H9 (cell line): ENCODE results near the gene ITPK1. TPM values are rescaled to one million over a fixed set of nuclear protein-coding genes. Genes with fewer than 3 reads are reported as not detected.

Experiments used
- DNase-seq: peaks from one replicate; pipeline ENCODE4 v3.0.0-alpha.2; 2017
- H2AFZ ChIP-seq: one replicate; pipeline ENCODE4 v1.6.1; 2013; ENCODE audit warnings: mild to moderate bottlenecking, low read length, control low read depth, moderate library complexity
- H2AK5ac ChIP-seq: 2 replicates; pipeline ENCODE4 v1.6.1; 2013; ENCODE audit warnings: low read length, control low read depth, mixed read lengths; ENCODE audit not compliant: insufficient read length
- H2BK120ac ChIP-seq: one replicate; pipeline ENCODE4 v1.6.1; 2013; ENCODE audit warnings: low read depth, mild to moderate bottlenecking, low read length, control low read depth, inconsistent platforms; ENCODE audit not compliant: poor library complexity, severe bottlenecking
- H2BK12ac ChIP-seq: 2 replicates; pipeline ENCODE4 v1.6.1; 2013; ENCODE audit warnings: low read length, control low read depth, mixed read lengths, low read depth; ENCODE audit not compliant: insufficient read length
- H2BK15ac ChIP-seq: 2 replicates; pipeline ENCODE4 v1.6.1; 2013; ENCODE audit warnings: low read depth, low read length, control low read depth
- H2BK20ac ChIP-seq: one replicate; pipeline ENCODE4 v1.6.1; 2013; ENCODE audit warnings: low read depth, mild to moderate bottlenecking, low read length, control low read depth, inconsistent platforms; ENCODE audit not compliant: poor library complexity, severe bottlenecking
- H2BK5ac ChIP-seq: 2 replicates; pipeline ENCODE4 v1.6.1; 2013; ENCODE audit warnings: low read length, control low read depth, mixed read lengths; ENCODE audit not compliant: insufficient read length
- H3K14ac ChIP-seq: 2 replicates; pipeline ENCODE4 v1.6.1; 2013; ENCODE audit warnings: low read length, control low read depth; ENCODE audit not compliant: insufficient read depth
- H3K18ac ChIP-seq: 2 replicates; pipeline ENCODE4 v1.6.1; 2013; ENCODE audit warnings: low read depth, mild to moderate bottlenecking, mixed read lengths, low read length, control low read depth; ENCODE audit not compliant: insufficient read length
- H3K23ac ChIP-seq: 2 replicates; pipeline ENCODE4 v1.6.1; 2013; ENCODE audit warnings: low read length, control low read depth, mixed read lengths, low read depth; ENCODE audit not compliant: insufficient read length
- H3K23me2 ChIP-seq: 2 replicates; pipeline ENCODE4 v1.6.1; 2013; ENCODE audit warnings: low read depth, mild to moderate bottlenecking, mixed read lengths, low read length, control low read depth; ENCODE audit not compliant: insufficient read length, poor library complexity, severe bottlenecking
- H3K27ac ChIP-seq: 2 replicates; pipeline ENCODE4 v1.5.1; 2013; ENCODE audit warnings: low read length, control low read depth, mixed read lengths, low read depth; ENCODE audit not compliant: insufficient read length
- H3K27me3 ChIP-seq: 2 replicates; pipeline ENCODE4 v1.6.1; 2013; ENCODE audit warnings: low read length, control low read depth, inconsistent platforms; ENCODE audit not compliant: insufficient read depth
- H3K4ac ChIP-seq: 2 replicates; pipeline ENCODE4 v1.6.1; 2013; ENCODE audit warnings: low read depth, mild to moderate bottlenecking, control low read depth, inconsistent platforms, low read length, moderate library complexity
- H3K4me1 ChIP-seq: 2 replicates; pipeline ENCODE4 v1.6.1; 2013; ENCODE audit warnings: low read length, control low read depth, inconsistent platforms; ENCODE audit not compliant: insufficient read depth
- H3K4me2 ChIP-seq: 2 replicates; pipeline ENCODE4 v1.6.1; 2013; ENCODE audit warnings: low read length, control low read depth, mixed read lengths; ENCODE audit not compliant: insufficient read length, insufficient read depth
- H3K56ac ChIP-seq: 2 replicates; pipeline ENCODE4 v1.6.1; 2013; ENCODE audit warnings: low read depth, mild to moderate bottlenecking, mixed read lengths, low read length, control low read depth; ENCODE audit not compliant: insufficient read length
- H3K79me1 ChIP-seq: 2 replicates; pipeline ENCODE4 v1.6.1; 2013; ENCODE audit warnings: low read depth, mild to moderate bottlenecking, moderate library complexity, low read length, control low read depth, inconsistent platforms; ENCODE audit not compliant: insufficient read depth, poor library complexity, severe bottlenecking
- H3K79me2 ChIP-seq: 2 replicates; pipeline ENCODE4 v1.6.1; 2013; ENCODE audit warnings: low read length, control low read depth, inconsistent platforms; ENCODE audit not compliant: insufficient read depth
- H3K9ac ChIP-seq: 2 replicates; pipeline ENCODE4 v1.6.1; 2013; ENCODE audit warnings: low read length, control low read depth, mixed read lengths; ENCODE audit not compliant: insufficient read length; ENCODE audit errors: extremely low read depth
- H3K9me3 ChIP-seq: one replicate; pipeline ENCODE4 v1.6.1; 2013; ENCODE audit warnings: low read depth, low read length, inconsistent platforms; ENCODE audit not compliant: control insufficient read depth
- H3T11ph ChIP-seq: one replicate; pipeline ENCODE4 v1.6.1; 2013; ENCODE audit warnings: mild to moderate bottlenecking, low read length, control low read depth, inconsistent platforms
- H4K20me1 ChIP-seq: one replicate; pipeline ENCODE4 v1.6.1; 2013; ENCODE audit not compliant: control insufficient read depth, insufficient read length, insufficient read depth
- H4K5ac ChIP-seq: 2 replicates; pipeline ENCODE4 v1.6.1; 2013; ENCODE audit warnings: low read depth, mild to moderate bottlenecking, mixed read lengths, low read length, control low read depth; ENCODE audit not compliant: insufficient read length
- H4K8ac ChIP-seq: replicated peaks from 2 replicates; pipeline ENCODE4 v1.6.1; 2013; ENCODE audit warnings: low read length, control low read depth, mixed read lengths, low read depth; ENCODE audit not compliant: insufficient read length
- H4K91ac ChIP-seq: 2 replicates; pipeline ENCODE4 v1.6.1; 2013; ENCODE audit warnings: low read depth, mild to moderate bottlenecking, moderate library complexity, mixed read lengths, low read length, control low read depth; ENCODE audit not compliant: insufficient read length
- H3K27ac Mint-ChIP-seq, 3 experiments: 2 replicates in 2 of 3; 3 replicates in 1 of 3; pipeline ENCODE4 v1.8.0; 2020 to 2021; ENCODE audit warnings: mixed read lengths in 3 of 3, mild to moderate bottlenecking in 1 of 3, moderate library complexity in 1 of 3
- H3K27me3 Mint-ChIP-seq: 2 replicates; pipeline ENCODE4 v1.8.0; 2021; ENCODE audit warnings: low read depth, mild to moderate bottlenecking, moderate library complexity, mixed read lengths
- H3K36me3 Mint-ChIP-seq, 3 experiments: 2 replicates in 2 of 3; 3 replicates in 1 of 3; pipeline ENCODE4 v1.8.0; 2020 to 2021; ENCODE audit warnings: low read depth in 3 of 3, mixed read lengths in 3 of 3; ENCODE audit not compliant: insufficient read depth in 1 of 3
- H3K4me1 Mint-ChIP-seq, 2 experiments: 2 replicates each; pipeline ENCODE4 v1.8.0; 2020; ENCODE audit warnings: mixed read lengths in 2 of 2
- H3K4me3 Mint-ChIP-seq, 2 experiments: 2 replicates in 1 of 2; 3 replicates in 1 of 2; pipeline ENCODE4 v1.8.0; 2020 to 2021; ENCODE audit warnings: mild to moderate bottlenecking in 2 of 2, mixed read lengths in 2 of 2, moderate library complexity in 1 of 2
- H3K9me3 Mint-ChIP-seq, 2 experiments: 2 replicates in 1 of 2; 3 replicates in 1 of 2; pipeline ENCODE4 v1.8.0; 2020; ENCODE audit warnings: mild to moderate bottlenecking in 2 of 2, mixed read lengths in 2 of 2, moderate library complexity in 1 of 2
- WGBS: extraction: QIAGEN DNeasy Blood & Tissue Kit; methylation state at CpG from one replicate; pipeline ENCODE4 v1.1.7; 2013; ENCODE audit warnings: missing lambda C conversion rate, low lambda C conversion rate, mixed read lengths; ENCODE audit not compliant: insufficient read length; ENCODE audit errors: extremely low coverage; 5-methylcytosine and 5-hydroxymethylcytosine counted together
- total RNA-seq: library from RNA; stranded (reverse); gene quantifications from 2 replicates; pipeline ENCODE4 v1.2.1, GENCODE V29; 2021
- TF ChIP-seq, protein P1 (sequence below): fragments of 200-600 bp; sonication (generic); conservative IDR thresholded peaks from 3 replicates; pipeline ENCODE4 v1.8.0; 2021; ENCODE audit warnings: antibody characterized with exemption, mild to moderate bottlenecking

ITPK1 gene
- total RNA-seq, 1 experiment from 2014 or later: 92.7 TPM

DNA sequence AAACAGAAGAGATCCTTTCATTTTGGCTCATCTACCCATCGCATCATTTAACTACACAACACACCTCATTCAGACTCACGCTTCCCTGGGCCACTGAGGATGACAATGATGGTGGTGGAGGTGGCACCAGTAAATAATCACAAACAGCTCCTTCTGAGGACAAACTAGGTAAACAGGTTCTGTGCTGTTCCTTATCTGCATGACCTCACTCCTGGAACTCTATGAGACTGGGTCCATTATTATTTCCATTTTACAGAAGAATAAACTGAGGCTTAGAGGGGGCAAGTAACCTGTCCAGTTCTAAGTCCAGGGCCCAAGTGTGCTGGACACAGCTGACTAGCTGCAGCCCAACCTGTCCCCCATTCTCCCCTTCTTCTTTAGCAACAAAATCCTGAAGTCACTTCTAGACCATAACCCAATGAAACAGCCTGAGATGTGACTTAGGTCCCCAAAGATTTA lies 50.4 kb downstream of the ITPK1 start:
- H2AFZ ChIP-seq: no peak overlapping the region
- no peak overlapping the region for H3K56ac ChIP-seq
- Mint-ChIP-seq H3K36me3 (no peaks in the 10 kb centered on the region; a peak in 2 of 7 replicates), H3K4me1 (peaks cover 17 to 35% of the 10 kb centered on the region in 2 experiments), H3K27me3 (peaks cover 3% of the 10 kb centered on the region; the same call in 1 of the 2 replicates), H3K4me3 (no peak overlapping the region), H3K9me3 (no peaks in the 10 kb centered on the region), H3K27ac (peak overlapping the region in 1 of 3 experiments; percentile 65; a peak in 1 of 7 replicates)
- H4K5ac ChIP-seq: no peak overlapping the region
- no peak overlapping the region for H3K9ac ChIP-seq
- no peak overlapping the region for H4K8ac ChIP-seq
- TF ChIP-seq, protein P1, sequence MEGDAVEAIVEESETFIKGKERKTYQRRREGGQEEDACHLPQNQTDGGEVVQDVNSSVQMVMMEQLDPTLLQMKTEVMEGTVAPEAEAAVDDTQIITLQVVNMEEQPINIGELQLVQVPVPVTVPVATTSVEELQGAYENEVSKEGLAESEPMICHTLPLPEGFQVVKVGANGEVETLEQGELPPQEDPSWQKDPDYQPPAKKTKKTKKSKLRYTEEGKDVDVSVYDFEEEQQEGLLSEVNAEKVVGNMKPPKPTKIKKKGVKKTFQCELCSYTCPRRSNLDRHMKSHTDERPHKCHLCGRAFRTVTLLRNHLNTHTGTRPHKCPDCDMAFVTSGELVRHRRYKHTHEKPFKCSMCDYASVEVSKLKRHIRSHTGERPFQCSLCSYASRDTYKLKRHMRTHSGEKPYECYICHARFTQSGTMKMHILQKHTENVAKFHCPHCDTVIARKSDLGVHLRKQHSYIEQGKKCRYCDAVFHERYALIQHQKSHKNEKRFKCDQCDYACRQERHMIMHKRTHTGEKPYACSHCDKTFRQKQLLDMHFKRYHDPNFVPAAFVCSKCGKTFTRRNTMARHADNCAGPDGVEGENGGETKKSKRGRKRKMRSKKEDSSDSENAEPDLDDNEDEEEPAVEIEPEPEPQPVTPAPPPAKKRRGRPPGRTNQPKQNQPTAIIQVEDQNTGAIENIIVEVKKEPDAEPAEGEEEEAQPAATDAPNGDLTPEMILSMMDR: no peak
- H2AK5ac ChIP-seq: no peak overlapping the region
- H3K23me2 ChIP-seq: no peaks in the 10 kb centered on the region
- H3K27me3 ChIP-seq: no peaks in the 10 kb centered on the region
- H3K18ac ChIP-seq: no peak overlapping the region
- no peak overlapping the region for H3K27ac ChIP-seq
- no CpG with 5 or more reads among the region's 2 CpGs for WGBS
- H3T11ph ChIP-seq: no peak overlapping the region
- H3K4ac ChIP-seq: no peak overlapping the region
- H3K9me3 ChIP-seq: no peaks in the 10 kb centered on the region
- H3K14ac ChIP-seq: no peak overlapping the region
- no peak for DNase-seq
- H2BK20ac ChIP-seq: no peak overlapping the region
- H3K4me1 ChIP-seq: peaks cover 1% of the 10 kb centered on the region; the same call in 1 of the 2 replicates
- no peak overlapping the region for H2BK12ac ChIP-seq
- H2BK120ac ChIP-seq: no peak overlapping the region
- H2BK5ac ChIP-seq: no peak overlapping the region
- 0 out of 2 replicates have a peak, but pooled peaks cover 2% of the 10 kb centered on the region for H3K79me2 ChIP-seq
- H3K23ac ChIP-seq: no peak overlapping the region
- no peak overlapping the region for H4K91ac ChIP-seq
- no peaks in the 10 kb centered on the region for H4K20me1 ChIP-seq
- no peaks in the 10 kb centered on the region for H3K79me1 ChIP-seq
- no peak overlapping the region for H2BK15ac ChIP-seq
- H3K4me2 ChIP-seq: no peak overlapping the region
